WTC11 (cell line): ENCODE results near the gene TRDMT1. TPM values are rescaled to one million over a fixed set of nuclear protein-coding genes. Genes with fewer than 3 reads are reported as not detected.

ENCODE experiments used
- ATAC-seq: fragments of 200-7000 bp; cut with Tn5 transposase; 2 replicates; pipeline ENCODE4 v1.10.0; 2021; ENCODE audit warnings: mild to moderate bottlenecking, moderate library complexity
- CTCF ChIA-PET: fragments of 300-600 bp; sonication (Branson Sonifier 250); formaldehyde crosslinking; loops from one replicate; lab custom pipeline; 2021; ENCODE audit warnings: antibody characterized with exemption; lab: Charles Lee
- POLR2A ChIA-PET: fragments of 350-600 bp; sonication (Branson Sonifier 250); formaldehyde crosslinking; loops from one replicate; lab custom pipeline; 2021; ENCODE audit warnings: antibody characterized with exemption; lab: Charles Lee
- DNase-seq: peaks from one replicate; pipeline ENCODE4 v3.0.0; 2021; ENCODE audit warnings: low spot score
- H3K27ac Mint-ChIP-seq: 2 replicates; pipeline ENCODE4 v1.8.0; 2021; ENCODE audit warnings: mixed read lengths
- H3K27me3 Mint-ChIP-seq: 2 replicates; pipeline ENCODE4 v1.8.0; 2021; ENCODE audit warnings: low read depth, mild to moderate bottlenecking, moderate library complexity, mixed read lengths
- H3K36me3 Mint-ChIP-seq: 2 replicates; pipeline ENCODE4 v1.8.0; 2021; ENCODE audit warnings: mixed read lengths
- H3K4me1 Mint-ChIP-seq: 2 replicates; pipeline ENCODE4 v1.8.0; 2022; ENCODE audit warnings: mixed read lengths
- H3K4me3 Mint-ChIP-seq: 2 replicates; pipeline ENCODE4 v1.8.0; 2021; ENCODE audit warnings: mild to moderate bottlenecking, moderate library complexity, mixed read lengths
- H3K9me3 Mint-ChIP-seq: 2 replicates; pipeline ENCODE4 v1.8.0; 2021; ENCODE audit warnings: mixed read lengths
- ARID4B ChIP-seq: sonication (generic); formaldehyde crosslinking; IDR thresholded peaks from 2 replicates; pipeline ENCODE4 v1.8.0; 2023; ENCODE audit warnings: missing genetic modification reagents, mild to moderate bottlenecking, borderline replicate concordance
- ATF1 ChIP-seq: sonication (generic); formaldehyde crosslinking; IDR thresholded peaks from 2 replicates; pipeline ENCODE4 v1.8.1; 2023; ENCODE audit warnings: mild to moderate bottlenecking, moderate library complexity, missing genetic modification reagents
- CREM ChIP-seq: sonication (generic); formaldehyde crosslinking; IDR thresholded peaks from 2 replicates; pipeline ENCODE4 v1.8.1; 2022; ENCODE audit warnings: mild to moderate bottlenecking, missing genetic modification reagents, moderate library complexity
- E2F5 ChIP-seq: sonication (generic); formaldehyde crosslinking; IDR thresholded peaks from 2 replicates; pipeline ENCODE4 v1.8.1; 2022; ENCODE audit warnings: mild to moderate bottlenecking, moderate library complexity, missing genetic modification reagents
- EMX1 ChIP-seq: fragments of 250-450 bp; sonication (Bioruptor Pico); IDR thresholded peaks from 2 replicates; pipeline ENCODE4 v1.8.0; 2021; ENCODE audit warnings: mild to moderate bottlenecking
- ETV6 ChIP-seq: sonication (generic); formaldehyde crosslinking; IDR thresholded peaks from 2 replicates; pipeline ENCODE4 v1.8.1; 2022; ENCODE audit warnings: mild to moderate bottlenecking, missing genetic modification reagents
- HMGA2 ChIP-seq: fragments of 250-450 bp; sonication (Bioruptor Pico); IDR thresholded peaks from 2 replicates; pipeline ENCODE4 v1.4.0; 2021; ENCODE audit warnings: mild to moderate bottlenecking, moderate library complexity
- JAZF1 ChIP-seq: fragments of 250-450 bp; sonication (Bioruptor Pico); IDR thresholded peaks from 2 replicates; pipeline ENCODE4 v1.9.0; 2021; ENCODE audit warnings: moderate library complexity, mild to moderate bottlenecking, inconsistent platforms
- MAX ChIP-seq: sonication (generic); formaldehyde crosslinking; IDR thresholded peaks from 2 replicates; pipeline ENCODE4 v1.8.0; 2022; ENCODE audit warnings: mild to moderate bottlenecking, missing genetic modification reagents
- NFATC4 ChIP-seq: fragments of 250-450 bp; sonication (Bioruptor Pico); IDR thresholded peaks from 2 replicates; pipeline ENCODE4 v1.9.0; 2021; ENCODE audit warnings: mild to moderate bottlenecking
- NR3C1 ChIP-seq: sonication (generic); formaldehyde crosslinking; conservative IDR thresholded peaks from 2 replicates; pipeline ENCODE4 v1.8.1; 2023; ENCODE audit warnings: low read depth, mild to moderate bottlenecking, missing genetic modification reagents
- RORB ChIP-seq: fragments of 250-450 bp; sonication (Bioruptor Pico); IDR thresholded peaks from 2 replicates; pipeline ENCODE4 v1.9.0; 2021; ENCODE audit warnings: mild to moderate bottlenecking
- SMAD3 ChIP-seq: sonication (generic); formaldehyde crosslinking; IDR thresholded peaks from 2 replicates; pipeline ENCODE4 v1.8.0; 2022; ENCODE audit warnings: missing genetic modification reagents, mild to moderate bottlenecking, borderline replicate concordance
- SOX15 ChIP-seq: fragments of 250-450 bp; sonication (Bioruptor Pico); IDR thresholded peaks from 2 replicates; pipeline ENCODE4 v1.9.0; 2021; ENCODE audit warnings: mild to moderate bottlenecking
- ZNF263 ChIP-seq: sonication (generic); formaldehyde crosslinking; IDR thresholded peaks from 2 replicates; pipeline ENCODE4 v1.8.1; 2022; ENCODE audit warnings: low read depth, mild to moderate bottlenecking, moderate library complexity, missing genetic modification reagents
- ZNF416 ChIP-seq: fragments of 250-450 bp; sonication (Bioruptor Pico); IDR thresholded peaks from 2 replicates; pipeline ENCODE4 v1.9.0; 2021; ENCODE audit warnings: mild to moderate bottlenecking, inconsistent platforms
- total RNA-seq: library from RNA; stranded (reverse); gene quantifications from 3 replicates; pipeline ENCODE4 v1.2.3, GENCODE V29; 2021
- TF ChIP-seq, protein P1 (sequence below): sonication (generic); formaldehyde crosslinking; IDR thresholded peaks from 2 replicates; pipeline ENCODE4 v1.8.1; 2022; ENCODE audit warnings: missing genetic modification reagents, borderline replicate concordance
- TF ChIP-seq, protein P2 (sequence below): fragments of 200-600 bp; IDR thresholded peaks from 2 replicates; pipeline ENCODE4 v1.8.0; 2022; ENCODE audit warnings: antibody characterized with exemption
- TF ChIP-seq, protein P3 (sequence below): fragments of 250-450 bp; sonication (Bioruptor Pico); IDR thresholded peaks from 2 replicates; pipeline ENCODE4 v1.9.0; 2021; ENCODE audit warnings: mild to moderate bottlenecking
- TF ChIP-seq, protein P4 (sequence below): sonication (generic); formaldehyde crosslinking; IDR thresholded peaks from 2 replicates; pipeline ENCODE4 v1.8.1; 2022; ENCODE audit warnings: low read depth, missing genetic modification reagents, borderline replicate concordance

Gene TRDMT1
- total RNA-seq, 1 experiment from 2014 or later = 11.7 TPM

DNA sequence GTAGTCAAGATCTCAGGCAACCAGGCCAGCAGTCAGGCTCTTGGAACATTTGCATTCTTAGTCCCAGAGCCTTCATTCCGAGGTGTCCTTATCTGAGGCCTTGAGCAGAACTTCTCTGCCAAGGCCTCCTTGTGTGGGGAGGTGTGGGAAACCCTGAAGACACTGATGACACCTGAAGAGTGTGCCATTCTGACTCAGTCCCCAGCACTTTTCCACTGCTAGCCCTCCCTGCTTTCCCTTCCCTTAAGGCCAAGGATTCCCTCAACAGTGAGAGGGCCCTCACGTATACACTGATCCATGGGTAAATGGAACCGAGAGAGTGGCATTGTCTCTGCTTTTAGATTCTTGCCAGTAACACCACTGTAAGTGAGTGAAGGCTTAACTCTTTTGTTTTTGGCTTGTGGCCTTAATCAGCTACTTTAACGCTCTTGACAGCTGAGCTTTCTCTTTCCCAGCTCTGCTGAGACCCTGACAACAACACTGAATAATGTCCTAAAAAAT, 30.3 kb downstream of the TRDMT1 start (continued):
- no peak for TF ChIP-seq ARID4B (CRISPR knock-in tag)
- TF ChIP-seq, protein P1, sequence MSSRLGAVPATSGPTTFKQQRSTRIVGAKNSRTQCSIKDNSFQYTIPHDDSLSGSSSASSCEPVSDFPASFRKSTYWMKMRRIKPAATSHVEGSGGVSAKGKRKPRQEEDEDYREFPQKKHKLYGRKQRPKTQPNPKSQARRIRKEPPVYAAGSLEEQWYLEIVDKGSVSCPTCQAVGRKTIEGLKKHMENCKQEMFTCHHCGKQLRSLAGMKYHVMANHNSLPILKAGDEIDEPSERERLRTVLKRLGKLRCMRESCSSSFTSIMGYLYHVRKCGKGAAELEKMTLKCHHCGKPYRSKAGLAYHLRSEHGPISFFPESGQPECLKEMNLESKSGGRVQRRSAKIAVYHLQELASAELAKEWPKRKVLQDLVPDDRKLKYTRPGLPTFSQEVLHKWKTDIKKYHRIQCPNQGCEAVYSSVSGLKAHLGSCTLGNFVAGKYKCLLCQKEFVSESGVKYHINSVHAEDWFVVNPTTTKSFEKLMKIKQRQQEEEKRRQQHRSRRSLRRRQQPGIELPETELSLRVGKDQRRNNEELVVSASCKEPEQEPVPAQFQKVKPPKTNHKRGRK (CRISPR knock-in tag) = no peak
- no peak for TF ChIP-seq EMX1
- TF ChIP-seq CREM (CRISPR knock-in tag) = no peak
- TF ChIP-seq HMGA2 (CRISPR knock-in tag) = no peak
- TF ChIP-seq NFATC4 (CRISPR knock-in tag) = no peak
- TF ChIP-seq, protein P2, sequence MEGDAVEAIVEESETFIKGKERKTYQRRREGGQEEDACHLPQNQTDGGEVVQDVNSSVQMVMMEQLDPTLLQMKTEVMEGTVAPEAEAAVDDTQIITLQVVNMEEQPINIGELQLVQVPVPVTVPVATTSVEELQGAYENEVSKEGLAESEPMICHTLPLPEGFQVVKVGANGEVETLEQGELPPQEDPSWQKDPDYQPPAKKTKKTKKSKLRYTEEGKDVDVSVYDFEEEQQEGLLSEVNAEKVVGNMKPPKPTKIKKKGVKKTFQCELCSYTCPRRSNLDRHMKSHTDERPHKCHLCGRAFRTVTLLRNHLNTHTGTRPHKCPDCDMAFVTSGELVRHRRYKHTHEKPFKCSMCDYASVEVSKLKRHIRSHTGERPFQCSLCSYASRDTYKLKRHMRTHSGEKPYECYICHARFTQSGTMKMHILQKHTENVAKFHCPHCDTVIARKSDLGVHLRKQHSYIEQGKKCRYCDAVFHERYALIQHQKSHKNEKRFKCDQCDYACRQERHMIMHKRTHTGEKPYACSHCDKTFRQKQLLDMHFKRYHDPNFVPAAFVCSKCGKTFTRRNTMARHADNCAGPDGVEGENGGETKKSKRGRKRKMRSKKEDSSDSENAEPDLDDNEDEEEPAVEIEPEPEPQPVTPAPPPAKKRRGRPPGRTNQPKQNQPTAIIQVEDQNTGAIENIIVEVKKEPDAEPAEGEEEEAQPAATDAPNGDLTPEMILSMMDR = no peak

GRCh38 chr10:17169803-17170202, 31.7 kb downstream of the TRDMT1 start:
- Mint-ChIP-seq H3K27me3 (no peaks in the 10 kb centered on the region), H3K27ac (no peak overlapping the region), H3K9me3 (peaks cover 1% of the 10 kb centered on the region; the same call in 1 of the 2 replicates), H3K4me1 (no peaks in the 10 kb centered on the region), H3K4me3 (no peak overlapping the region), H3K36me3 (no peaks in the 10 kb centered on the region)
- ATAC-seq (no peak), DNase-seq (no peak)
- POLR2A ChIA-PET = no interaction called here
- CTCF ChIA-PET = interaction anchor here (0.8 kb wide), 1 partner anchor 60 kb away, joined by 3 read pairs; no protein-coding TSS in a partner anchor
- TF ChIP-seq SOX15 (CRISPR knock-in tag) = no peak
- TF ChIP-seq MAX (CRISPR knock-in tag) = no peak
- no peak for TF ChIP-seq NR3C1
- TF ChIP-seq, protein P3, sequence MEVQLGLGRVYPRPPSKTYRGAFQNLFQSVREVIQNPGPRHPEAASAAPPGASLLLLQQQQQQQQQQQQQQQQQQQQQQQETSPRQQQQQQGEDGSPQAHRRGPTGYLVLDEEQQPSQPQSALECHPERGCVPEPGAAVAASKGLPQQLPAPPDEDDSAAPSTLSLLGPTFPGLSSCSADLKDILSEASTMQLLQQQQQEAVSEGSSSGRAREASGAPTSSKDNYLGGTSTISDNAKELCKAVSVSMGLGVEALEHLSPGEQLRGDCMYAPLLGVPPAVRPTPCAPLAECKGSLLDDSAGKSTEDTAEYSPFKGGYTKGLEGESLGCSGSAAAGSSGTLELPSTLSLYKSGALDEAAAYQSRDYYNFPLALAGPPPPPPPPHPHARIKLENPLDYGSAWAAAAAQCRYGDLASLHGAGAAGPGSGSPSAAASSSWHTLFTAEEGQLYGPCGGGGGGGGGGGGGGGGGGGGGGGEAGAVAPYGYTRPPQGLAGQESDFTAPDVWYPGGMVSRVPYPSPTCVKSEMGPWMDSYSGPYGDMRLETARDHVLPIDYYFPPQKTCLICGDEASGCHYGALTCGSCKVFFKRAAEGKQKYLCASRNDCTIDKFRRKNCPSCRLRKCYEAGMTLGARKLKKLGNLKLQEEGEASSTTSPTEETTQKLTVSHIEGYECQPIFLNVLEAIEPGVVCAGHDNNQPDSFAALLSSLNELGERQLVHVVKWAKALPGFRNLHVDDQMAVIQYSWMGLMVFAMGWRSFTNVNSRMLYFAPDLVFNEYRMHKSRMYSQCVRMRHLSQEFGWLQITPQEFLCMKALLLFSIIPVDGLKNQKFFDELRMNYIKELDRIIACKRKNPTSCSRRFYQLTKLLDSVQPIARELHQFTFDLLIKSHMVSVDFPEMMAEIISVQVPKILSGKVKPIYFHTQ = no peak
- TF ChIP-seq, protein P4, sequence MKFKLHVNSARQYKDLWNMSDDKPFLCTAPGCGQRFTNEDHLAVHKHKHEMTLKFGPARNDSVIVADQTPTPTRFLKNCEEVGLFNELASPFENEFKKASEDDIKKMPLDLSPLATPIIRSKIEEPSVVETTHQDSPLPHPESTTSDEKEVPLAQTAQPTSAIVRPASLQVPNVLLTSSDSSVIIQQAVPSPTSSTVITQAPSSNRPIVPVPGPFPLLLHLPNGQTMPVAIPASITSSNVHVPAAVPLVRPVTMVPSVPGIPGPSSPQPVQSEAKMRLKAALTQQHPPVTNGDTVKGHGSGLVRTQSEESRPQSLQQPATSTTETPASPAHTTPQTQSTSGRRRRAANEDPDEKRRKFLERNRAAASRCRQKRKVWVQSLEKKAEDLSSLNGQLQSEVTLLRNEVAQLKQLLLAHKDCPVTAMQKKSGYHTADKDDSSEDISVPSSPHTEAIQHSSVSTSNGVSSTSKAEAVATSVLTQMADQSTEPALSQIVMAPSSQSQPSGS (CRISPR knock-in tag) = no peak
- no peak for TF ChIP-seq ETV6 (CRISPR knock-in tag)
- no peak for TF ChIP-seq E2F5 (CRISPR knock-in tag)
- no peak for TF ChIP-seq RORB (CRISPR knock-in tag)
- TF ChIP-seq NFATC4 (CRISPR knock-in tag) = no peak
- no peak for TF ChIP-seq ZNF416 (CRISPR knock-in tag)
- TF ChIP-seq JAZF1 (CRISPR knock-in tag) = no peak
- no peak for TF ChIP-seq ATF1 (CRISPR knock-in tag)
- no peak for TF ChIP-seq ZNF263 (CRISPR knock-in tag)
- no peak for TF ChIP-seq SMAD3 (CRISPR knock-in tag)
- TF ChIP-seq, protein P1 (CRISPR knock-in tag) = no peak
